Fibroblast of mammary gland (primary cell): ENCODE results near the gene STXBP2.
"Not testable (repeated sequence)": the region's sequence is repeated elsewhere in the genome, so short reads cannot be mapped to it uniquely, and the experiment has no call there.

ENCODE experiments used
- DNase-seq: peaks from one replicate; pipeline ENCODE4 v3.0.0-alpha.2; 2010; ENCODE audit warnings: low read depth
- H3K4me3 ChIP-seq: 2 replicates; pipeline ENCODE4 v1.5.1; 2011; ENCODE audit warnings: low read depth, mild to moderate bottlenecking, low read length, moderate library complexity; ENCODE audit not compliant: control insufficient read depth
- TF ChIP-seq, protein P1 (sequence below): conservative IDR thresholded peaks from 2 replicates; pipeline ENCODE4 v1.5.1; 2011; ENCODE audit warnings: low read depth, low read length, inconsistent platforms; ENCODE audit not compliant: control insufficient read depth, insufficient read depth

Gene STXBP2

DNA sequence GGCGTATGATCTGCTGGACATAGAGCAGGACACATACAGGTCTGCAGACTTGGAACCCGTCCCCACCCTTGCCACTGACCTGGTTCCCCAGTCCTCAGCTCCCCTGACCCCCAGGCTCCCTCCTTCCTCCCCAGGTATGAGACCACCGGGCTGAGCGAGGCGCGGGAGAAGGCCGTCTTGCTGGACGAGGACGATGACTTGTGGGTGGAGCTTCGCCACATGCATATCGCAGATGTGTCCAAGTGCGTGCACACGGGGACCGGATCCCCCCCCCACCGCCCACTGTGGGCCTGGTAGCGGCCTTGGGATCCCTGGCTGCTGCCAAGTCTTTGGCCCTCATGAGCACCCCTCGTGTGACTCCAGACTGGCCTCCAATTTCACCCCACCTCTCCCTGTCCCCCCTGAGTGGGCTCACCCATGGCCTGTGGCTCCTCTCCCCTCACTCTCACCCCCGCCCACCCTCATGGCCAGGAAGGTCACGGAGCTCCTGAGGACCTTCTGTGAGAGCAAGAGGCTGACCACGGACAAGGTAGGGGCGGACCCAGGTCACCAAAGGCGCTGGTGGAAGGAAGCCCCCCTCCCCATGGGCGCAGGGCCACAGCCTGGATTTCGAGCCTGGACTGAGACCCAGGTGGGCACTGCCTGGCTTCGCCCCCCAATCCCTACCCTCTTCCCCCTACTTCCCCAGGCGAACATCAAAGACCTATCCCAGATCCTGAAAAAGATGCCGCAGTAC is 5.6 kb downstream of the STXBP2 start:
- TF ChIP-seq, protein P1, sequence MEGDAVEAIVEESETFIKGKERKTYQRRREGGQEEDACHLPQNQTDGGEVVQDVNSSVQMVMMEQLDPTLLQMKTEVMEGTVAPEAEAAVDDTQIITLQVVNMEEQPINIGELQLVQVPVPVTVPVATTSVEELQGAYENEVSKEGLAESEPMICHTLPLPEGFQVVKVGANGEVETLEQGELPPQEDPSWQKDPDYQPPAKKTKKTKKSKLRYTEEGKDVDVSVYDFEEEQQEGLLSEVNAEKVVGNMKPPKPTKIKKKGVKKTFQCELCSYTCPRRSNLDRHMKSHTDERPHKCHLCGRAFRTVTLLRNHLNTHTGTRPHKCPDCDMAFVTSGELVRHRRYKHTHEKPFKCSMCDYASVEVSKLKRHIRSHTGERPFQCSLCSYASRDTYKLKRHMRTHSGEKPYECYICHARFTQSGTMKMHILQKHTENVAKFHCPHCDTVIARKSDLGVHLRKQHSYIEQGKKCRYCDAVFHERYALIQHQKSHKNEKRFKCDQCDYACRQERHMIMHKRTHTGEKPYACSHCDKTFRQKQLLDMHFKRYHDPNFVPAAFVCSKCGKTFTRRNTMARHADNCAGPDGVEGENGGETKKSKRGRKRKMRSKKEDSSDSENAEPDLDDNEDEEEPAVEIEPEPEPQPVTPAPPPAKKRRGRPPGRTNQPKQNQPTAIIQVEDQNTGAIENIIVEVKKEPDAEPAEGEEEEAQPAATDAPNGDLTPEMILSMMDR, result no peak
- DNase-seq, result no peak
- H3K4me3 ChIP-seq, result no peak overlapping the region

DNA sequence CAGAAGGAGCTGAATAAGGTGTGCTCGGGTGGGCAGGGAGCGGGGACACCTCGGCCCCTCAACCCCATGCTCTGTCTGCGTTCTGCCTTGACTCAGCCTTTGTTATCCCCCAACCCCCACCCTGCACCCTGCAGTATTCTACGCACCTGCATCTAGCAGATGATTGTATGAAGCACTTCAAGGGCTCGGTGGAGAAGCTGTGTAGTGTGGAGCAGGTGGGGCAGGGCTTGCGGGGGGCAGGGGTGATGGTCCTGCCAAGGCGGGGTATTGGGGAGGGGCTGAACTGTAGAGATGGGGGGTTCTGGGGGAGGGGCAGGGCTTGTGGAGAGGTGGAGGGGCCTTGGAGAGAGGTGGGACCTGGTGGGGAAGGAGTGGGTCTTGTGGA is 6.1 kb downstream of the STXBP2 start:
- no peak overlapping the region for H3K4me3 ChIP-seq
- TF ChIP-seq, protein P1, result no peak
- DNase-seq, result no peak

DNA sequence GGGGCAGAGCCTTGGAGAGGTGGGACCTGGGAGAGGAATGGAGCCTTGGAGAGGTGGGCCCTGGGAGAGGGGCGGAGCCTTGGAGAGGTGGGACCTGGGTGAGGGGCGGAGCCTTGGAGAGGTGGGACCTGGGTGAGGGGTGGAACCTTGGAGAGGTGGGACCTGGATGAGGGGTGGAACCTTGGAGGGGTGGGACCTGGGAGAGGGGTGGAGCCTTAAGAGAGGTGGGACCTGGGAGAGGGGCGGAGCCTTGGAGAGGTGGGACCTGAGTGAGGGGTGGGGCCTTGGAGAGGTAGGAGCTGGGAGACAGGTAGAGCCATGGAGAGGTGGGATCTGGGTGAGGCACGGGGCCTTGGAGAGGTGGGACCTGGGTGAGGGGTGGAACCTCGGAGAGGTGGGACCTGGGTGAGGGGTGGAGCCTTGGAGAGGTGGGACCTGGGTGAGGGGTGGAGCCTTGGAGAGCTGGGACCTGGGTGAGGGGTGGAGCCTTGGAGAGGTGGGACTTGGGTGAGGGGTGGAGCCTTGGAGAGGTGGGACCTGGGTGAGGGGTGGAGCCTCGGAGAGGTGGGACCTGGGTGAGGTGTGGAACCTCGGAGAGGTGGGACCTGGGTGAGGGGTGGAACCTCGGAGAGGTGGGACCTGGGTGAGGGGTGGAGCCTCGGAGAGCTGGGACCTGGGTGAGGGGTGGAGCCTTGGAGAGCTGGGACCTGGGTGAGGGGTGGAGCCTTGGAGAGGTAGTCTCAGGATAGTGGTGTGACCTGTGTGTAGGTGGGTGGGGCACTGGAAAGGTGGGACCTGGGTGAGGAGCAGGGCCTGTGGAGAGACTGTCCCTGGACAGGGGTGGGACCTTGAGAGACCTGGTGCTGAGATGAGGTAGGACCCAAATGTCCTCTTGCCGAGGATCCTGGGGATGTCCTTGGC is 7.0 kb downstream of the STXBP2 start:
- not testable (repeated sequence) for DNase-seq, H3K4me3 ChIP-seq

DNA sequence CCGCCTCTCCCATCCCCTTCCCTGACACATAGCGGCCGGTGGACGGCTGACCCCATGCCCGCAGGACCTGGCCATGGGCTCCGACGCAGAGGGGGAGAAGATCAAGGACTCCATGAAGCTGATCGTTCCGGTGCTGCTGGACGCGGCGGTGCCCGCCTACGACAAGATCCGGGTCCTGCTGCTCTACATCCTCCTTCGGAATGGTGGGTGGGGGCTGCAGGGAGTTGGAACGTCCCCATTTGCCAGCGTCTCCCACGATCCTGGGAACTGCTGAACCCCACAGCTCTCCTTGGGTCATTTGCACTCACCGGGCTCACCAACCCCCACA is 7.6 kb downstream of the STXBP2 start:
- no peak for DNase-seq
- H3K4me3 ChIP-seq, result no peak overlapping the region
- TF ChIP-seq, protein P1, result no peak

DNA sequence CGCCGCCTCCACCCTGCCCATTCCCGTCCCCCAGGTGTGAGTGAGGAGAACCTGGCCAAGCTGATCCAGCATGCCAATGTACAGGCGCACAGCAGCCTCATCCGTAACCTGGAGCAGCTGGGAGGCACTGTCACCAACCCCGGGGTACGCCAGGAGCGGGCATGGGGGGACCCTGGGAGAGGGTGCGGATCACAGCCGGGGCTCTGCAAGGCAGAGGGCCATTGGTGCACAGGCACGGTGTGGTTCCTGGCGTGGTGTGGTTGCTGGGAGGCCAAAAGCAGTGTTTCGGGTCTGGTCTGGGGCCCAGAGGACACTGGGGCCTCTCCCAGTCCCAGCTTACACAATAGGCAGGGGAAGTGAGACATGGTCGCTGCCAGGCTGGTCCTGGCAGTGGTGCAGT is 8.3 kb downstream of the STXBP2 start:
- DNase-seq, result no peak
- TF ChIP-seq, protein P1, result no peak
- no peak overlapping the region for H3K4me3 ChIP-seq

DNA sequence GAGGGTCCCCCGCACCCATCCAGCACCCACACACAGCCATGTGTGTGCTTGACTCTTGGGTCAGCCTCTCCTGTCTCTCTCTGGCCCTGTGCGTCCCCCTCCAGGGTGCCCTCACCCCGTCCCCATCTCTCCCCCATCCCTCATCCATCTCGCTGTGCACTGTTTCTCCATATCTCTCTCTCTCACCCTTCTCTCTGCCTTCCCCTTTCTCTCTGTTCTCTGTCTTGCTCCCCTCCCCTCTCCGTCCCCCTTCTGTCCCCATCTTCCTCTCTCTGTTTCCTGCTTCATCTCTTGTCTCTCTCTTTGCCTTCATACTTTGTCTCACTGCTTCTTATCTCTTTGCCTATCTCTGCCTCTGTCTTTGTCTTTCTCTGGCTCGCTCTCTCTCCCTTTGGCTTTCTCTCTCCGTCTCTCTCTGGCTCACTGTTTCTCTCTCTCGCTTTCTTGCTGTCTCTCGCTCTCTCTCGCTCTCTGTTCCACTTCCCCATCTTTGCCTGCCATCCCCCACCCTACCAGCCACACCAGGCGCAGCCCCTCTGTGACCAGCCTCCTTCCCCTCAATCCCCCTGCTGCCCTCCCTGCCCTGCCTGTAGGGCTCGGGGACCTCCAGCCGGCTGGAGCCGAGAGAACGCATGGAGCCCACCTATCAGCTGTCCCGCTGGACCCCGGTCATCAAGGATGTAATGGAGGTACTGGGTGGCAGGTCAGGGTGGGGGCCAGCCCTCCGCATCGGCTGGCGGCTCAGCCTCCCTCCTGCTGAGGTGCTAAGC is 8.9 kb downstream of the STXBP2 start:
- DNase-seq, result no peak
- TF ChIP-seq, protein P1, result no peak
- no peak overlapping the region for H3K4me3 ChIP-seq

DNA sequence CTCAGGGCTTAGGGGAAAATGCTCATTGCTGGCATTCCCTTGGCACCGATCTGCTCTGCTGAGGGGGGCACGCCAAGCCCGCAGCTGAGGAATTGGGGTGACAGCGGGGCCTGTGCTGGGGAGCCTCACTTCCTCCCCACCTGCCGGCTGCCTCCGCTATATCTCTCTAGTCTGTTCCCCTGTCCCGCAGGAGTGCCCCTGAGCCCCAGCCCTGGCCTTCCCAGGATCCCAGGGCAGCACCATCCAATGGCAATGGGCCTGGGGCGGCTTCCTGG is 9.5 kb downstream of the STXBP2 start:
- no peak for DNase-seq
- H3K4me3 ChIP-seq, result no peak overlapping the region
- TF ChIP-seq, protein P1, result no peak
